GM19240 (cell line): Measurements from ENCODE around the gene MPV17L2.
"Not testable (repeated sequence)": the region's sequence is repeated elsewhere in the genome, so short reads cannot be mapped to it uniquely, and the experiment has no call there.

ENCODE experiments used
- DNase-seq: peaks from one replicate; pipeline ENCODE4 v3.0.0; 2011; ENCODE audit warnings: low spot score; ENCODE audit not compliant: insufficient read length

MPV17L2 gene

DNA sequence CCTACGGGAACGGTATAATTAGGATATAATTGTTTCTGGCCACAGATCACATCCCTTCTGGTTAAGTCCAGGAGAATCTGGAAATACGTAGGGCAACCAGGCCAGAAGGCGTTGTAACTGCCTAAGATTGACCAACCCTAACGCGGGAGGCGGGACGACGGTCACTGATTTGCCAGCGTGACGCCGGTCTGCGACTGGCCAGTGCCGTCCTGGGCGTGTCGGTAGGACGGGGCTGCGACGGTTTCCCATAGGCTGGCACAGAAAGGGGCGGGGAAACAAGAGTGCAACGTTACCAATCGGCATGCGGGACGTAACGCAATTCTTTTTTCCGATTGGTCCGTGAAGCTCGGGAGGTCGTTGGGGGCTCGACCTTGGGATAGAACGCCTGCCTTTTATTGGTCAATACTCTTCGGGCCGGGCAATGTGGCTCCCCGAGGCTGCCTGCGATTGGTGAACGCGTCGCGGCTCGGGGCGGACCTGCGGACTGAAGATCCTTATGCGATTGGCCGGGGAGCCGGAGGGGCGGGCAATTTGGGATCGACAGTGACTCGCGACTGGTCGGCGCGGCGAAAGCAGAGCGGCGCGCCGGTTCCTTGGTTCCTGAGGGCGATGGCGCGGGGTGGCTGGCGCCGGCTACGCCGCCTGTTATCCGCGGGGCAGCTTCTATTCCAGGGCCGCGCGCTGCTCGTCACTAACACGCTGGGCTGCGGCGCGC, at the start of gene MPV17L2:
Gene MPV17L2 (plus strand): TSS at position 546 of the 715 bp plus-strand sequence. CDS start 64 bp downstream, at position 610.
- DNase-seq = no peak

DNA sequence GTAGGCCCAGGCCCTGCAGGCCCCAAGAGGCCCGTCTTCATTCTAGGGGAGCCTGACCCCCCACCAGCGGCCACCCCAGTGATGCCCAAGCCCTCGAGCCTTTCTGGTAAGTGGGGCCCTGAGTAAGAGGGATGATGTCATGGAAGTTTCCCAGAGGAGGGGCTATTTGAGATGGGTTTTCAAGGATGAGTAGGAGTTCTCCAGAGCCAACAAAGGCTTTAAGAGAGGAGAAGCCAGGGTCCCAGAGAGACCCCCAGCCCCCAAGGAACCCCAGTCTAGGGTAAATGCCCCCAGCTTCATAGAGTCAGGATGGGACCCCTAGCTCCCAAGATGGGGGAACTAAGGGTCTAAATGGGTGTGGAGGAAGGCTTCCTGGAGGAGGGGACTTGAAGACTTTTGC, 49.1 kb upstream of the MPV17L2 start:
- no peak for DNase-seq

DNA sequence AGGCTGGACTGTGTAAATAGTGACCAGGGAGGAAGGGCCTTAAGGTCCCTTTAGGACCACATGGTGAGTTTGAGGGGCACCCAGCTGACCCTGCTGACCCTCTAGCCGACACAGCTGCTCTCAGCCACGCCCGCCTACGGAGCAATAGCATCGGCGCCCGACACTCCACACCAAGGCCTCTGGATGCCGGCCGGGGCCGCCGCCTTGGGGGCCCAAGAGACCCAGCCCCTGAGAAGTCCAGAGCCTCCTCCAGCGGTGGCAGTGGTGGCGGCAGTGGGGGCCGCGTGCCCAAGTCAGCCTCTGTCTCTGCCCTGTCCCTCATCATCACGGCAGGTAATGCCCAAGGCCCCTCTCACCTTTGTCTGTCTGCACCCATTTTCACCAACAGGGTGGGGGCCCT, 48.7 kb upstream of the MPV17L2 start:
- no peak for DNase-seq

GRCh38 chr19:18144906-18145305, 48.1 kb upstream of the MPV17L2 start:
- no peak for DNase-seq

DNA sequence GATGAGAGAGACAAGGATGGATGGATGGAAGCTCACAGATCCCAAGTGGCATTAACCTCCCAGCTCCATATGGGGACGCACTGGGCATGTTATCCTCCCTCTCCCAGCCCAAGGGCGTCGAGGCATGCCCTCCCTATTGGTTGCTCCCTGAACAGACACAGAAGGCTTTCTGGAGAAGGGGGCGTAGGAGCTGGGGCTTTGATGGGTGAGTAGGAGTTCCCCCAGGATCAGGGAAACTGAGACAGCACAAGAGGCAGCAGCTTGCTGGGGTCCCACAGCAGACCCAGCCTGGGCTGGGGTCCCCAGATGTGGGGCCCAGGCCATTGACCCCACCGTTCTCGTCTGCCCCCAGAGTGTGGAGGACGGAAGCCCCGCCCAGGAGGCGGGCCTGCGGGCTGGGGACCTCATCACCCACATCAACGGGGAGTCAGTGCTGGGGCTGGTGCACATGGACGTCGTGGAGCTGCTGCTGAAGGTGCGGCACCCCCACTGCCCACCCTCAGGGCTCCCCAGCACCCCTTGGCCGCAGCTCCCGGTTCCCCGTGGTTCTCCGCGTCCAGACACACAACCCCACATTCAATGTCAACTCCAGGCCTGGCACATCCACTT, 47.5 kb upstream of the MPV17L2 start:
- DNase-seq = no peak

DNA sequence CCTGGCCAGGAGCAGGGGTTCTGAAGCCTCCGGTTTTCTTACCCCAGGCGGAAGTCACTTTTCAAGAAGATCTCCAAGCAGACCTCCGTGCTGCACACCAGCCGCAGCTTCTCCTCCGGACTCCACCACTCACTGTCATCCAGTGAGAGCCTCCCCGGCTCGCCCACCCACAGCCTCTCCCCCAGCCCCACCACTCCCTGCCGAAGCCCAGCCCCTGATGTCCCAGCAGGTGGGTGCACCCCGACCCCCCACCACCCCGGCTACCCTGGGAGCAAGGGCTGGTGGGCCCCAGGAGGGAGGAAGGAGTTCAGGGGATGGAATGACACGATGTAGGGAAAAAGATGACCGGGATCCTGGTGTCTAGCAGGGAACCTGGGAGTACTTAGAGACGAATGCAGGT, 45.6 kb upstream of the MPV17L2 start:
- no peak for DNase-seq

- no peak for DNase-seq
These were observed 43.4 kb upstream of the MPV17L2 start for GRCh38 chr19:18149596-18149975.

- DNase-seq = no peak
These were observed 42.0 kb upstream of the MPV17L2 start for GRCh38 chr19:18150776-18151624.

GRCh38 chr19:18152442-18152816, 40.6 kb upstream of the MPV17L2 start:
- DNase-seq = peak; percentile 100

DNA sequence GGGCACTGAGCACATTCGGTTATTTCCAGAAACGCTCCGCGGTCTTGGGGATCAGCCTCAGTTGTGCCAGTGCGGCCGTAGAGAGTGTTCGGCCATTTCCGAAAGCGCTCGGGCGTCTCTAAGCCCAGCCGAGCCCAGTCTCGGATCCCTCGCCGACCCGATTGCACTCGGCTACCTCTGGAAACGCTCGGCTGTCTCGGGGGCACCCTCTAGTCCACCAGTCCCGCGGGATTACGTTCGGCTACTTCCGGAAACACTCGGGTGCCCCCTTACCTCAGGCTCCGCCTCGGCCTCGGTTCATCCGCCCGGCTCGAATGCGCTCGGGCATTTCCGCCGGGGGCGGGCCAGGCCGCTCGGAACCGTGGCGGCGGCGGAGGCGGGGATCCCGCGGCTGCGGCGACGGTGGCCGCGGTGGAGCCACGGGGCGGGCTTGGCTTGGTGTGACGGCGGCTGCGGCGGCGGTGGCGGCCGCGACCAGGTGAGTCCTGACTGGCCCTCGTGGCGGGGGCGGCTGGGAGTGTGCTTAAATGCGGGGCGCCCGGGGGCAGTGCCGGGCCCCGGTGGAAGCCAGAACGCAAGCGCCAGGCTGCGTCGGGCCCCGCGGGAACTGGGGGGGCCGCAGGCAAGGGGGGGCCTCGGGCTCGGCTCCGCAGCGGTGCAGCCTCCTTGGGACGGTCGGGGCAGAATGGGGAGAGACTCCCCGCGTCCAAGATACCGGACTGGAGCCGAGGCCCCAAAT, 40.0 kb upstream of the MPV17L2 start, which contains the start of gene PIK3R2:
Gene PIK3R2 (plus strand): TSS at position 347 of the 739 bp plus-strand sequence. CDS start 2,717 bp downstream, outside the sequence.
- DNase-seq = peak; percentile 99

- no peak for DNase-seq
These were observed 39.4 kb upstream of the MPV17L2 start for GRCh38 chr19:18153556-18154134.

DNA sequence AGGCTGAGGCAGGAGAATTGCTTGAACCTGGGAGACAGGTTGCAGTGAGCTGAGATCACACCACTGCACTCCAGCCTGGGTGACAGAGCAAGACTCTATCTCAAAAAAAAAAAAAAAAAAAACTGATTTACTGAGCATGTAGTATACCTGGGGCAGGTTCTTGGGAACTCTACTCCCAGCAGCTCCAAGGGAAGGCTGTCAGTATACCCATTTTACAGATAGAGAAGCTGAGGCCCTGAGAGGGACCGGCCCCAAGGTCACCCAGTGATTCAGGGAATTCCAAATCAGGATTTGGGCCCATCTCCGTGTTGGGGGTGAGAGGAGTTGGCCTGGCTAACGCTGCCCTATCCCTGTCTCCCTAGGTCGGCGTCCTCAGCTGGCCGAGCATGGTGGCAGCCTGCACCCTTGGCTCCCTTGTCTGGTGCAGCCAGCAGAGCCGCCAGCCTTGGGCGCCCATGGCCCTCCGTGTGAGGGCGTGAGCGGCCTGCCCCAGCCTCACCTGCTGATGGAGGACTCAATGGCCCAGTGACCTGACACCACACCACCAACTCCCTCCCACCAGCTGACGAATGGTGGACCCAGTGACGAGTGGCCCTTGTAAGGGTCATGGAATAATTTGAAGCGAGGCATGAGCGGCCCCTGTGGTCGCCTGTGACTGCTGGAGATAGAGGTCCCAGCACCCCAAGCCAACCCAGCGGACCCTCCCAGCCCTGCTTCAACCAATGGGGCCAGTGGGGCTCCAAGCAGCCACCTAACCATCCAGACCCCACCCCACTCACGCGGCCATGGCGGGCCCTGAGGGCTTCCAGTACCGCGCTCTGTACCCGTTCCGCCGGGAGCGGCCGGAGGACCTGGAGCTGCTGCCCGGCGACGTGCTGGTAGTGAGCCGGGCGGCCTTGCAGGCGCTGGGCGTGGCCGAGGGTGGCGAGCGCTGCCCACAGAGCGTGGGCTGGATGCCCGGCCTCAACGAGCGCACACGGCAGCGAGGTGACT, 37.6 kb upstream of the MPV17L2 start:
- no peak for DNase-seq

DNA sequence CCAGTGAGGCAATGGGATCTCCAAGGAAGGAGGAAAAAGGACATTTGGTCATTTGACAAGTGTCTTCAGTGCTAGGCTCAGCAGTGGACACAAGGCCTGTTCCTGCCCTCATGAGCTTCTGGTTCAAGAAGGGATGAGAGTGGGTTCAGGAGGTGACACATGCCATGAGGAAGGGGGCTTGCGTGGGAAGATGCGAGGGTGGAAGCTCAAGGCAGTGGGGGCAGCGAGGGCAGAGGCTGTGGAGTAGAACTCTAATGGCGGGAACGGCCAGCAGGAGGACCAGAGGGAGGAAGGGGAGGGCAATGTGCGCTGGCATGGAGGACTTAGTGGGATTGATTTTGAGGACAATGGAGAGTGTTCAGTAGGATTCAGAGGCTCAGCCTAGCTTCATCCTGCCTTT, 36.8 kb upstream of the MPV17L2 start:
- no peak for DNase-seq

- DNase-seq = no peak
These were observed 36.1 kb upstream of the MPV17L2 start for GRCh38 chr19:18156841-18157464.

DNA sequence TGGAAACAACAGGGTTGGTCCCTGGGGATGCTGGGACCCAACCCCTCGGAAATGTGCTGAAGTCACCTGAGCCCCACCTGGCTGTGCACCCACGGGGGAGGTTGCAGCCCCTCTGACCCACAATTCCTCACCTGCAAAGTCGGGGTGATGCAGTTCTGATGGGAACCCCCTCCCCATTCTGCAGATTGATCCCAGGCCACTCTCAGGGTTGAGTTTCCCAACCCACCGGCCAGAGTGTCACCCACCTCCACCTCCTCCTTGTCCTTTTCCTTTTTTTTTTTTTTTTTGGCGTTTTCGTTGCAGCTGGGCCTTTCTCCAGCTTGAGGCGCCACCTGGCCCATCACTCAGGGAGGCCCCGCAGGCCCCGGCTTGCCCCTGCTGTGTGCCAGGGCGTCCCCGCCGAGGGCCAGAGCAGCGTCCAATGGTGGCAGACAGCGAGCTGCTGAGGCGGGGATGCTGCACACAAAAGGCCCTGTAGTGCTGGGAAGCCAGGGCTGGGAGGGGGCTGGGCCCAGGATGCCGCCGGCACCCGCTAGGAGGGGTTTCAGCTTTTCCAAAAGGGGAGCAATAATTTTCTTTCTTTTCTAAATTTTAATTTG, 35.5 kb upstream of the MPV17L2 start:
- no peak for DNase-seq

GRCh38 chr19:18158467-18158866, 34.6 kb upstream of the MPV17L2 start:
- DNase-seq = no peak

- DNase-seq = not testable (repeated sequence)
These were observed 33.9 kb upstream of the MPV17L2 start for GRCh38 chr19:18159059-18159616.

- DNase-seq = no peak
These were observed 33.2 kb upstream of the MPV17L2 start for GRCh38 chr19:18159810-18160209.

GRCh38 chr19:18160493-18160970, 32.5 kb upstream of the MPV17L2 start:
- DNase-seq = no peak
